Trophoblast cell (in vitro differentiated cells and primary cell): Measurements from ENCODE around the gene RGS14.

Experiments
- DNase-seq, 2 donors: peaks; one replicate each; pipeline ENCODE4 v3.0.0-alpha.2; 2016
- H2AFZ ChIP-seq: 2 replicates; pipeline ENCODE4 v1.6.1; 2013; ENCODE audit warnings: low read length, moderate library complexity, mild to moderate bottlenecking; ENCODE audit not compliant: insufficient read depth, poor library complexity
- H2AK5ac ChIP-seq: 2 replicates; pipeline ENCODE4 v1.6.1; 2013; ENCODE audit warnings: mild to moderate bottlenecking, low read length
- H2BK120ac ChIP-seq: 2 replicates; pipeline ENCODE4 v1.6.1; 2013; ENCODE audit warnings: low read length, mild to moderate bottlenecking, moderate library complexity; ENCODE audit not compliant: insufficient read depth, poor library complexity
- H2BK12ac ChIP-seq: 2 replicates; pipeline ENCODE4 v1.6.1; 2013; ENCODE audit warnings: mild to moderate bottlenecking, low read length, moderate library complexity
- H2BK5ac ChIP-seq: 2 replicates; pipeline ENCODE4 v1.6.1; 2013; ENCODE audit warnings: low read length, low read depth, moderate library complexity, mild to moderate bottlenecking; ENCODE audit not compliant: poor library complexity
- H3K14ac ChIP-seq: 2 replicates; pipeline ENCODE4 v1.6.1; 2013; ENCODE audit warnings: mild to moderate bottlenecking, low read length
- H3K18ac ChIP-seq: 2 replicates; pipeline ENCODE4 v1.6.1; 2013; ENCODE audit warnings: mild to moderate bottlenecking, low read length
- H3K23ac ChIP-seq: 2 replicates; pipeline ENCODE4 v1.6.1; 2013; ENCODE audit warnings: low read length
- H3K27ac ChIP-seq: 2 replicates; pipeline ENCODE4 v1.5.1; 2013; ENCODE audit warnings: low read depth, mild to moderate bottlenecking, inconsistent platforms, low read length, moderate library complexity
- H3K27me3 ChIP-seq: 2 replicates; pipeline ENCODE4 v1.6.1; 2013; ENCODE audit warnings: inconsistent platforms, mild to moderate bottlenecking, low read length, moderate library complexity; ENCODE audit not compliant: insufficient read depth
- H3K36me3 ChIP-seq, 2 experiments: 1 replicate in 1 of 2; 2 replicates in 1 of 2; pipeline ENCODE4 v1.6.1; 2013; ENCODE audit warnings: low read length in 2 of 2, mild to moderate bottlenecking in 2 of 2, moderate library complexity in 1 of 2; ENCODE audit not compliant: insufficient read depth in 2 of 2, control insufficient read depth in 1 of 2
- H3K4ac ChIP-seq: 2 replicates; pipeline ENCODE4 v1.6.1; 2013; ENCODE audit warnings: low read depth, mild to moderate bottlenecking, low read length, moderate library complexity
- H3K4me1 ChIP-seq, 2 experiments: 1 replicate in 1 of 2; 2 replicates in 1 of 2; pipeline ENCODE4 v1.6.1; 2013; ENCODE audit warnings: low read length in 2 of 2, mild to moderate bottlenecking in 2 of 2, moderate library complexity in 1 of 2; ENCODE audit not compliant: insufficient read depth in 2 of 2, control insufficient read depth in 1 of 2
- H3K4me2 ChIP-seq: 2 replicates; pipeline ENCODE4 v1.6.1; 2013; ENCODE audit warnings: inconsistent platforms, mild to moderate bottlenecking, low read length, moderate library complexity
- H3K4me3 ChIP-seq: 2 replicates; pipeline ENCODE4 v1.5.1; 2013; ENCODE audit warnings: mild to moderate bottlenecking, low read depth, low read length, inconsistent platforms
- H3K79me1 ChIP-seq: one replicate; pipeline ENCODE4 v1.6.1; 2013; ENCODE audit warnings: low read length
- H3K79me2 ChIP-seq: 2 replicates; pipeline ENCODE4 v1.6.1; 2013; ENCODE audit warnings: low read length, mild to moderate bottlenecking; ENCODE audit not compliant: control insufficient read depth, insufficient read depth, poor library complexity
- H3K9ac ChIP-seq: 2 replicates; pipeline ENCODE4 v1.6.1; 2013; ENCODE audit warnings: mild to moderate bottlenecking, low read length
- H3K9me3 ChIP-seq: 2 replicates; pipeline ENCODE4 v1.6.1; 2013; ENCODE audit warnings: low read depth, mild to moderate bottlenecking, control low read depth, inconsistent platforms, low read length; ENCODE audit not compliant: insufficient read depth
- H4K12ac ChIP-seq: 2 replicates; pipeline ENCODE4 v1.6.1; 2013; ENCODE audit warnings: low read depth, mild to moderate bottlenecking, low read length, moderate library complexity
- H4K8ac ChIP-seq: 2 replicates; pipeline ENCODE4 v1.6.1; 2013; ENCODE audit warnings: low read depth, mild to moderate bottlenecking, low read length, moderate library complexity
- H4K91ac ChIP-seq: one replicate; pipeline ENCODE4 v1.6.1; 2013; ENCODE audit warnings: low read depth, mild to moderate bottlenecking, low read length, moderate library complexity
- WGBS: extraction: QIAGEN DNeasy Blood & Tissue Kit; methylation state at CpG from one replicate; pipeline ENCODE4 v1.1.7; 2013; ENCODE audit warnings: missing lambda C conversion rate; ENCODE audit not compliant: insufficient read length, insufficient coverage; ENCODE audit errors: extremely low coverage; 5-methylcytosine and 5-hydroxymethylcytosine counted together

Gene RGS14

DNA sequence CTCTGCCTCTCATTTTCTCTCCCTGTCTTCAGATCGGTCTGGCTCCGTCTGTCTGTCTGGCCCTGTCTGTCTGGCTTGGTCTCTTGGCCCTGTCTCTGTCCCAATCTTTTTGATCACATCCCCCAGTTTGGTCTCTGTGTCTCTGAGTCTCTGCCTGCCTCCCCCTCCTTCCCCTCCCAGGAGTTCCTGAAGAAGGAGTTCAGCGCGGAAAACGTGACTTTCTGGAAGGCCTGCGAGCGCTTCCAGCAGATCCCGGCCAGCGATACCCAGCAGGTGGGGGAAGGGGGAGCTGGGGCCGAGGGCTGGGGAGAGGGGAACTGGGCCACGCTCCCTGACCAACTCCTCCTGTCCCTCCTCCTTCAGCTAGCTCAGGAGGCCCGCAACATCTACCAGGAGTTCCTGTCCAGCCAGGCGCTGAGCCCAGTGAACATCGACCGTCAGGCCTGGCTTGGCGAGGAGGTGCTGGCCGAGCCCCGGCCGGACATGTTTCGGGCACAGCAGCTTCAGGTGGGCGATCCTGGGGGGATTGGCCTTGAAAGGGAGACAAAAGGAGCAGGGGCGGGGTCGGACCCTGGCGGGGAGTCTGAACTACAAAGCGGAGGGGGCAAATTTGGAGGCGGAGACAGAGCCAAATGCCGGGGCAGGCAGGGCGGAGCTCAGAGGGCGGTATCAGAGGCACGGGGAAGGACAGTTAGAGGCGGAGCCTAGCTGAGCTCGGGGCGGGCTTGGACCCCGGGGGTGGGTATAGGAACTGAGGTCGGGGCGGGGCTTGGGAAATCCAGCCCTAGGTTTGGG is 9.0 kb downstream of the RGS14 start:
- Histone ChIP-seq H3K79me2 (peaks cover 10% of the 10 kb centered on the region), H3K4ac (peak overlapping the region; percentile 49), H3K27me3 (no peaks in the 10 kb centered on the region), H3K18ac (peak overlapping the region; percentile 85), H4K8ac (peak overlapping the region; percentile 95), H3K14ac (peak overlapping the region; percentile 78), H2BK120ac (peak overlapping the region; percentile 40), H4K12ac (peak overlapping the region; percentile 76), H3K4me3 (peak overlapping the region; percentile 65), H3K27ac (peak overlapping the region; percentile 35), H3K79me1 (peaks cover 18% of the 10 kb centered on the region), H2AK5ac (no peak overlapping the region), H2AFZ (peak overlapping the region; percentile 65), H3K4me2 (peak overlapping the region; percentile 74), H3K4me1 (peaks cover 17 to 21% of the 10 kb centered on the region in 2 experiments), H4K91ac (peak overlapping the region; percentile 78), H3K36me3 (no peaks in the 10 kb centered on the region), H2BK12ac (peak overlapping the region; percentile 29), H3K9ac (peak overlapping the region; percentile 9), H3K23ac (no peak overlapping the region), H3K9me3 (no peaks in the 10 kb centered on the region), H2BK5ac (peak overlapping the region; percentile 80)
- peak; percentile 71 to 82 for DNase-seq
- WGBS: no CpG with 5 or more reads among the region's 36 CpGs

GRCh38 chr5:177367323-177367848 is 9.7 kb downstream of the RGS14 start:
- Histone ChIP-seq H3K27me3 (no peaks in the 10 kb centered on the region), H2BK120ac (no peak overlapping the region), H2AFZ (peak overlapping the region; percentile 62), H3K27ac (no peak overlapping the region), H4K91ac (no peak overlapping the region), H3K79me2 (peaks cover 10% of the 10 kb centered on the region), H3K79me1 (peaks cover 18% of the 10 kb centered on the region), H2BK5ac (no peak overlapping the region), H3K14ac (peak overlapping the region; percentile 5), H3K4me3 (peak overlapping the region; percentile 52), H2BK12ac (no peak overlapping the region), H3K23ac (no peak overlapping the region), H3K18ac (peak overlapping the region; percentile 34), H2AK5ac (no peak overlapping the region), H3K4me1 (peaks cover 17 to 21% of the 10 kb centered on the region in 2 experiments), H4K8ac (peak overlapping the region; percentile 35), H3K36me3 (no peaks in the 10 kb centered on the region), H4K12ac (peak overlapping the region; percentile 1), H3K4ac (no peak overlapping the region), H3K4me2 (peak overlapping the region; percentile 74), H3K9ac (no peak overlapping the region), H3K9me3 (no peaks in the 10 kb centered on the region)
- no peak for DNase-seq
- WGBS: no CpG with 5 or more reads among the region's 46 CpGs

- Histone ChIP-seq H3K36me3 (no peaks in the 10 kb centered on the region), H3K27ac (no peak overlapping the region), H4K12ac (no peak overlapping the region), H2BK120ac (no peak overlapping the region), H3K27me3 (no peaks in the 10 kb centered on the region), H3K14ac (no peak overlapping the region), H3K4ac (no peak overlapping the region), H2BK12ac (no peak overlapping the region), H3K4me2 (no peak overlapping the region), H4K91ac (no peak overlapping the region), H4K8ac (no peak overlapping the region), H3K79me1 (peaks cover 14% of the 10 kb centered on the region), H3K4me1 (peaks cover 16 to 17% of the 10 kb centered on the region in 2 experiments), H2AK5ac (no peak overlapping the region), H2AFZ (no peak overlapping the region), H3K23ac (no peak overlapping the region), H3K79me2 (peaks cover 7% of the 10 kb centered on the region), H3K4me3 (no peak overlapping the region), H3K9me3 (no peaks in the 10 kb centered on the region), H2BK5ac (no peak overlapping the region), H3K18ac (no peak overlapping the region), H3K9ac (no peak overlapping the region)
- DNase-seq: no peak
- no CpG with 5 or more reads among the region's 29 CpGs for WGBS
Observed at GRCh38 chr5:177367981-177368868, 10.5 kb downstream of the RGS14 start.

GRCh38 chr5:177368869-177369644 is 11.3 kb downstream of the RGS14 start:
- H3K14ac ChIP-seq: no peak overlapping the region
- no peak overlapping the region for H3K18ac ChIP-seq
- H2BK12ac ChIP-seq: no peak overlapping the region
- H3K4ac ChIP-seq: no peak overlapping the region
- no peak overlapping the region for H2BK5ac ChIP-seq
- peak in 1 of 2 donors; percentile 30 for DNase-seq
- H3K9ac ChIP-seq: no peak overlapping the region
- H3K36me3 ChIP-seq: no peaks in the 10 kb centered on the region
- no peak overlapping the region for H2AFZ ChIP-seq
- peaks cover 14% of the 10 kb centered on the region for H3K79me1 ChIP-seq
- H3K4me1 ChIP-seq: peaks cover 16 to 17% of the 10 kb centered on the region in 2 experiments
- no peak overlapping the region for H4K8ac ChIP-seq
- H3K23ac ChIP-seq: no peak overlapping the region
- no peak overlapping the region for H3K27ac ChIP-seq
- no peak overlapping the region for H2AK5ac ChIP-seq
- no peak overlapping the region for H4K12ac ChIP-seq
- peak overlapping the region; percentile 26 for H3K4me3 ChIP-seq
- no peak overlapping the region for H2BK120ac ChIP-seq
- H3K4me2 ChIP-seq: no peak overlapping the region
- no CpG with 5 or more reads among the region's 5 CpGs for WGBS
- H3K9me3 ChIP-seq: no peaks in the 10 kb centered on the region
- no peaks in the 10 kb centered on the region for H3K27me3 ChIP-seq
- no peak overlapping the region for H4K91ac ChIP-seq
- peaks cover 7% of the 10 kb centered on the region for H3K79me2 ChIP-seq
